Measurements from ENCODE around the gene MBOAT1. TPM values are rescaled to one million over a fixed set of nuclear protein-coding genes. Genes with fewer than 3 reads are reported as not detected.

Gene MBOAT1
- total RNA-seq (2014; rRNA removed; shearing (Covaris generic)): not detected in 2 replicates
- not detected in 2 replicates for total RNA-seq (2022)
- Bru-seq, nascent RNA: percentile 7 among the genes with signal in this experiment
- BruChase-seq, experiment 1, labeled RNA remaining after a 6-hour chase: percentile 7 among the genes with signal in this experiment
- BruChase-seq, experiment 2, labeled RNA remaining after a 2-hour chase: percentile 6 among the genes with signal in this experiment
- long read RNA-seq: 0 reads

- DNase-seq (ENCODE audit: low spot score): peak; percentile 1
- no peak within 1 kb of the TSS for H3K27ac ChIP-seq (ENCODE audit: low read depth, low read length, poor library complexity, severe bottlenecking)
- H4K20me1 ChIP-seq (ENCODE audit: insufficient read depth, low read length): no peaks in the 10 kb centered on the region
- H3K4me1 ChIP-seq (ENCODE audit: insufficient read depth, low read length, poor library complexity, severe bottlenecking): no peaks in the 10 kb centered on the region
- H3K9me3 ChIP-seq (ENCODE audit: low read length): no peaks in the 10 kb centered on the region
- H3K36me3 ChIP-seq (ENCODE audit: insufficient read depth, low read length): no peaks in the 10 kb centered on the region
- no peaks in the 10 kb centered on the region for H3K9me2 ChIP-seq (ENCODE audit: insufficient read depth, low read length)
- intact Hi-C loops (cut with micrococcal nuclease; ENCODE audit: unreplicated experiment): no loop called here
- BruUV-seq (replicated peaks): no TSS peak
- H3K4me3 ChIP-seq (ENCODE audit: low read depth, low read length, poor library complexity, severe bottlenecking): no peak within 1 kb of the TSS
- TF ChIP-seq CTCF (conservative IDR thresholded peaks at IDR 0.05; ENCODE audit: low read length) (no peak), EZH2phosphoT487 (IDR thresholded peaks at IDR 0.05; ENCODE audit: borderline replicate concordance, low read depth, low read length) (no peak)
- no peaks in the 10 kb centered on the region for H3K79me2 ChIP-seq (ENCODE audit: insufficient read depth, low read depth, low read length)
- CTCF ChIA-PET (ENCODE audit: unreplicated experiment): no interaction called here
- H2AFZ ChIP-seq (ENCODE audit: low read length): no peak within 1 kb of the TSS
- H3K4me2 ChIP-seq (ENCODE audit: low read length): no peak within 1 kb of the TSS; the same call in 1 of the 2 replicates
- POLR2A ChIA-PET: interaction anchor here (0.6 kb wide), 1 partner anchor 951 kb away, joined by 3 read pairs; no protein-coding TSS in a partner anchor
Measured at GRCh38 chr6:20212392-20213111, at the start of gene MBOAT1. Gene MBOAT1, minus strand, starts transcription at chr6:20212469. Its CDS starts 235 bp downstream, at chr6:20212234.

GRCh38 chr6:20261685-20262084 lies 49.4 kb upstream of the MBOAT1 start:
- H4K20me1 ChIP-seq (ENCODE audit: insufficient read depth, low read length): no peaks in the 10 kb centered on the region
- ChIA-PET POLR2A (interaction anchor here (0.6 to 0.7 kb wide), 3 partner anchors 26 to 325 kb away, joined by 3 to 5 read pairs (median 4); no protein-coding TSS in a partner anchor), CTCF (ENCODE audit: unreplicated experiment) (no interaction called here)
- no peak overlapping the region for H2AFZ ChIP-seq (ENCODE audit: low read length)
- no peaks in the 10 kb centered on the region for H3K36me3 ChIP-seq (ENCODE audit: insufficient read depth, low read length)
- H3K9me2 ChIP-seq (ENCODE audit: insufficient read depth, low read length): no peaks in the 10 kb centered on the region; the same call in 1 of the 2 replicates
- DNase-seq (ENCODE audit: low spot score): no peak
- no TSS peak for BruUV-seq (replicated peaks)
- intact Hi-C loops (cut with micrococcal nuclease; ENCODE audit: unreplicated experiment): no loop called here
- H3K4me1 ChIP-seq (ENCODE audit: insufficient read depth, low read length, poor library complexity, severe bottlenecking): no peaks in the 10 kb centered on the region
- no peaks in the 10 kb centered on the region for H3K79me2 ChIP-seq (ENCODE audit: insufficient read depth, low read depth, low read length)
- no peak overlapping the region for H3K4me2 ChIP-seq (ENCODE audit: low read length)
- no peak for TF ChIP-seq CTCF (conservative IDR thresholded peaks at IDR 0.05; ENCODE audit: low read length)
- TF ChIP-seq EZH2phosphoT487 (IDR thresholded peaks at IDR 0.05; ENCODE audit: borderline replicate concordance, low read depth, low read length): no peak
- no peaks in the 10 kb centered on the region for H3K9me3 ChIP-seq (ENCODE audit: low read length)
- no peak overlapping the region for H3K27ac ChIP-seq (ENCODE audit: low read depth, low read length, poor library complexity, severe bottlenecking)
- no peak overlapping the region for H3K4me3 ChIP-seq (ENCODE audit: low read depth, low read length, poor library complexity, severe bottlenecking)

- no TSS peak for BruUV-seq (replicated peaks)
- no peaks in the 10 kb centered on the region for H4K20me1 ChIP-seq (ENCODE audit: insufficient read depth, low read length)
- H3K4me3 ChIP-seq (ENCODE audit: low read depth, low read length, poor library complexity, severe bottlenecking): no peak overlapping the region
- no peaks in the 10 kb centered on the region; the same call in 1 of the 2 replicates for H3K9me2 ChIP-seq (ENCODE audit: insufficient read depth, low read length)
- H2AFZ ChIP-seq (ENCODE audit: low read length): no peak overlapping the region
- ChIA-PET POLR2A (interaction anchor here (0.6 kb wide), 1 partner anchor 177 kb away, joined by 3 read pairs; no protein-coding TSS in a partner anchor), CTCF (ENCODE audit: unreplicated experiment) (no interaction called here)
- no peak overlapping the region for H3K27ac ChIP-seq (ENCODE audit: low read depth, low read length, poor library complexity, severe bottlenecking)
- no peaks in the 10 kb centered on the region for H3K9me3 ChIP-seq (ENCODE audit: low read length)
- H3K79me2 ChIP-seq (ENCODE audit: insufficient read depth, low read depth, low read length): no peaks in the 10 kb centered on the region
- no peak for DNase-seq (ENCODE audit: low spot score)
- no peak for TF ChIP-seq CTCF (conservative IDR thresholded peaks at IDR 0.05; ENCODE audit: low read length)
- no peak for TF ChIP-seq EZH2phosphoT487 (IDR thresholded peaks at IDR 0.05; ENCODE audit: borderline replicate concordance, low read depth, low read length)
- intact Hi-C loops (cut with micrococcal nuclease; ENCODE audit: unreplicated experiment): no loop called here
- H3K36me3 ChIP-seq (ENCODE audit: insufficient read depth, low read length): no peaks in the 10 kb centered on the region
- no peak overlapping the region for H3K4me2 ChIP-seq (ENCODE audit: low read length)
- H3K4me1 ChIP-seq (ENCODE audit: insufficient read depth, low read length, poor library complexity, severe bottlenecking): no peaks in the 10 kb centered on the region
Measured at GRCh38 chr6:20260360-20260759, 48.1 kb upstream of the MBOAT1 start.
